LNCAP (cell line): ENCODE results near the gene KYNU.

Source experiments
- CTCF ChIP-seq: fragments of 450-650 bp; IDR thresholded peaks from 2 replicates; pipeline ENCODE4 v1.5.1; 2017; ENCODE audit warnings: mild to moderate bottlenecking

Gene KYNU

DNA sequence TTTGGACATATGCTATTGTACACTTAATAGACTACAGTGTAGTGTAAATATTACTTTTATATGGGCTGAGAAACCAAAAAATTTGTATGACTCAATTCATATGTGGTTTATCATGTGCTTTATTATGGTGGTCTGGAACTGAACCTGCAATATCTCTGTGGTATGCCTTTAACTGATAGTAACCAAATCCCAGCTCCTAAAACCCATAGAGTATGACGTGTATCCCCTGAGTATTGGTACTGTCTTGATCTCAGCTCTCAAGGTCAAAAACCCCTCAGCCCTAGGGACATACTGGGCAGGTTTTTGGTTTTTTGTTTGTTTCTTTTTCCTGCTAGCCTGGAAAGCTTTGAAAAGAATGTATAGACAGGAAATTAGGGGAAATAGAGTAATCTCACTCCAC, 209.6 kb downstream of the KYNU start:
- no peak for TF ChIP-seq CTCF

DNA sequence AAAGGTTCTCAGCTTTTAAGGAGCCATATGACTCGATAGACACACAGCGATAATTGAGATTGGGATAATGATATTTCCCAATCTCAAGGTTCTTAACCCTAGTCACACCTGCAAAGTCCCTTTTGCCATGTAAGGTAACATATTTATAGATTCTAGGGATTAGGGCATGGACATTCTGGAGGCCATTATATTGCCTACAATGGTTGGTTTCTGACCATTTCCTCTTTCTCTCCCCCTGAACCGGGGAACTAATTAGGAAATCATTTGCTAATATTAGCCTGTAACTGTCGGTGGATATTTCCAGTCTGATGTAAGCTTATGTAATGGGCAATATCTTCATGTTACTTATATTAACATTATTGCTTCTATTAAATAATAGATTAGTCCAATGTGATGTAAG, 210.9 kb downstream of the KYNU start:
- TF ChIP-seq CTCF, result no peak
